Peyer's patch (tissue), 4 donors: ENCODE data around the gene LGALS12.

Experiments
- CTCF ChIP-seq, 6 experiments: fragments of 450-650 bp in 4 of 6; fragments of 200-600 bp in 2 of 6; sonication (generic) in 1 of 6; IDR thresholded peaks; one replicate each; pipeline ENCODE4 v1.5.1; 2017 to 2019; ENCODE audit warnings: antibody characterized with exemption in 6 of 6, mild to moderate bottlenecking in 3 of 6, moderate library complexity in 1 of 6
- POLR2A ChIP-seq, 2 donors: fragments of 450-650 bp; IDR thresholded peaks; one replicate each; pipeline ENCODE4 v1.5.1; 2017; ENCODE audit warnings: antibody characterized with exemption in 2 of 2, mild to moderate bottlenecking in 2 of 2, moderate library complexity in 2 of 2

- no peak for TF ChIP-seq CTCF (IDR thresholded peaks at IDR 0.05)
- TF ChIP-seq POLR2A (IDR thresholded peaks at IDR 0.05) = no peak
Measured at GRCh38 chr11:63499874-63500273, 6.0 kb upstream of the LGALS12 start.
